H1 (cell line): ENCODE data around the gene ZSWIM4. TPM values are rescaled to one million over a fixed set of nuclear protein-coding genes. Genes with fewer than 3 reads are reported as not detected.

Source experiments
- CTCF ChIA-PET: fragments of 300-600 bp; sonication (Branson Sonifier 250); formaldehyde crosslinking; loops from one replicate; lab custom pipeline; 2021; ENCODE audit not compliant: partially characterized antibody; lab: Charles Lee
- POLR2A ChIA-PET: fragments of 300-600 bp; sonication (Branson Sonifier 250); formaldehyde crosslinking; loops from one replicate; lab custom pipeline; 2021; ENCODE audit warnings: inconsistent platforms; ENCODE audit not compliant: partially characterized antibody; lab: Charles Lee
- DNase-seq, 2 experiments: peaks; one replicate each; pipeline versions ENCODE4 v3.0.0 to v3.0.0-alpha.2; 2010 to 2022; ENCODE audit warnings: low spot score in 2 of 2, low read depth in 1 of 2, mixed read lengths in 1 of 2
- FAIRE-seq: peaks from 2 replicates; lab custom pipeline; 2011; peaks lifted over from hg19 to GRCh38; lab: Jason Lieb, UNC
- H2AFZ ChIP-seq: 2 replicates; pipeline ENCODE4 v1.8.1; 2012; ENCODE audit warnings: low read length, inconsistent platforms
- H2AK5ac ChIP-seq: 2 replicates; pipeline ENCODE4 v1.6.1; 2013; ENCODE audit warnings: low read depth, low read length
- H2BK120ac ChIP-seq: replicated peaks from 2 replicates; pipeline ENCODE3; 2013; ENCODE audit warnings: low read depth, low read length, inconsistent platforms
- H2BK12ac ChIP-seq: 2 replicates; pipeline ENCODE4 v1.6.1; 2013; ENCODE audit warnings: low read depth, low read length
- H2BK15ac ChIP-seq: 2 replicates; pipeline ENCODE4 v1.6.1; 2013; ENCODE audit warnings: low read length
- H2BK20ac ChIP-seq: 2 replicates; pipeline ENCODE4 v1.6.1; 2013; ENCODE audit warnings: low read length
- H2BK5ac ChIP-seq: 2 replicates; pipeline ENCODE4 v1.6.1; 2013; ENCODE audit warnings: low read depth, low read length
- H3K14ac ChIP-seq: 2 replicates; pipeline ENCODE4 v1.6.1; 2013; ENCODE audit warnings: inconsistent platforms; ENCODE audit not compliant: insufficient read length
- H3K18ac ChIP-seq: 2 replicates; pipeline ENCODE4 v1.6.1; 2013; ENCODE audit warnings: low read length; ENCODE audit errors: extremely low read depth
- H3K23ac ChIP-seq: 2 replicates; pipeline ENCODE4 v1.6.1; 2013; ENCODE audit warnings: inconsistent platforms; ENCODE audit not compliant: insufficient read length
- H3K23me2 ChIP-seq: 2 replicates; pipeline ENCODE4 v1.6.1; 2013; ENCODE audit warnings: low read depth, low read length
- H3K27ac ChIP-seq: 2 replicates; pipeline ENCODE4 v1.6.1; 2011; ENCODE audit warnings: low read depth, low read length, inconsistent platforms
- H3K27me3 ChIP-seq, 4 experiments: replicated peaks in 1 of 4; 1 replicate in 1 of 4; 2 replicates in 3 of 4; pipeline versions ENCODE4 v1.6.1 to v1.8.1; 2011 to 2013; ENCODE audit warnings: low read length in 3 of 4, mild to moderate bottlenecking in 3 of 4, inconsistent platforms in 2 of 4, mixed read lengths in 2 of 4, moderate library complexity in 1 of 4; ENCODE audit not compliant: control insufficient read depth in 3 of 4, insufficient read depth in 3 of 4; ENCODE audit errors: extremely low read depth in 1 of 4
- H3K36me3 ChIP-seq, 4 experiments: 2 replicates each; pipeline versions ENCODE4 v1.6.1 to v1.8.1; 2011 to 2013; ENCODE audit warnings: mild to moderate bottlenecking in 4 of 4, low read length in 3 of 4, moderate library complexity in 2 of 4, control low read depth in 1 of 4, inconsistent platforms in 1 of 4; ENCODE audit not compliant: insufficient read depth in 4 of 4, control insufficient read depth in 2 of 4
- H3K4ac ChIP-seq: replicated peaks from 2 replicates; pipeline ENCODE3; 2013; ENCODE audit warnings: low read length, low read depth, mixed read lengths, inconsistent platforms; ENCODE audit not compliant: insufficient read length
- H3K4me1 ChIP-seq, 4 experiments: replicated peaks in 1 of 4; 1 replicate in 1 of 4; 2 replicates in 3 of 4; pipeline versions ENCODE4 v1.6.1 to v1.8.1; 2011 to 2013; ENCODE audit warnings: low read length in 3 of 4, inconsistent platforms in 2 of 4, mixed read lengths in 1 of 4; ENCODE audit not compliant: insufficient read depth in 4 of 4, control insufficient read depth in 3 of 4
- H3K4me2 ChIP-seq, 2 experiments: 2 replicates each; pipeline versions ENCODE4 v1.6.1 to v1.8.1; 2011 to 2013; ENCODE audit warnings: low read depth in 2 of 2, low read length in 2 of 2, control low read depth in 1 of 2, inconsistent platforms in 1 of 2, mild to moderate bottlenecking in 1 of 2; ENCODE audit not compliant: insufficient read depth in 1 of 2
- H3K4me3 ChIP-seq, 4 experiments: fragments of 200-600, 300-600 bp in 1 of 4; sonication (generic), shearing (Covaris generic), sonication (Bioruptor Twin) in 1 of 4; 2 replicates each; pipeline versions ENCODE4 v1.5.1 to v1.8.1; 2011 to 2016; ENCODE audit warnings: low read length in 4 of 4, low read depth in 3 of 4, control low read depth in 2 of 4, inconsistent platforms in 2 of 4, mild to moderate bottlenecking in 2 of 4, mixed read lengths in 1 of 4, moderate library complexity in 1 of 4; ENCODE audit not compliant: insufficient read depth in 2 of 4; ENCODE audit errors: extremely low read depth in 1 of 4
- H3K56ac ChIP-seq: replicated peaks from 2 replicates; pipeline ENCODE3; 2013; ENCODE audit warnings: low read depth, mild to moderate bottlenecking, mixed read lengths, low read length, inconsistent platforms; ENCODE audit not compliant: insufficient read length
- H3K79me1 ChIP-seq: 2 replicates; pipeline ENCODE4 v1.6.1; 2013; ENCODE audit warnings: low read depth, low read length, control low read depth
- H3K79me2 ChIP-seq, 2 experiments: 2 replicates each; pipeline versions ENCODE4 v1.6.1 to v1.8.1; 2012 to 2013; ENCODE audit warnings: low read length in 2 of 2, mild to moderate bottlenecking in 2 of 2, inconsistent platforms in 1 of 2; ENCODE audit not compliant: insufficient read depth in 2 of 2, control insufficient read depth in 1 of 2
- H3K9ac ChIP-seq, 4 experiments: replicated peaks in 1 of 4; 1 replicate in 1 of 4; 2 replicates in 3 of 4; pipeline versions ENCODE4 v1.6.1 to v1.8.1; 2011 to 2013; ENCODE audit warnings: low read depth in 3 of 4, low read length in 3 of 4, control low read depth in 2 of 4, mild to moderate bottlenecking in 2 of 4, moderate library complexity in 2 of 4, inconsistent platforms in 1 of 4; ENCODE audit errors: extremely low read depth in 1 of 4
- H3K9me3 ChIP-seq, 2 experiments: 2 replicates each; pipeline versions ENCODE4 v1.6.1 to v1.8.1; 2012 to 2013; ENCODE audit warnings: mild to moderate bottlenecking in 2 of 2, moderate library complexity in 2 of 2, control low read depth in 1 of 2, inconsistent platforms in 1 of 2, low read depth in 1 of 2, low read length in 1 of 2, mixed read lengths in 1 of 2; ENCODE audit not compliant: insufficient read depth in 2 of 2
- H4K20me1 ChIP-seq, 2 experiments: replicated peaks in 1 of 2; 2 replicates each; pipeline versions ENCODE3 to v1.8.1; 2011 to 2013; ENCODE audit warnings: inconsistent platforms in 2 of 2, low read length in 2 of 2, mild to moderate bottlenecking in 1 of 2; ENCODE audit not compliant: insufficient read depth in 2 of 2, control insufficient read depth in 1 of 2
- H4K5ac ChIP-seq: 2 replicates; pipeline ENCODE4 v1.6.1; 2013; ENCODE audit warnings: low read length, low read depth, mixed read lengths, inconsistent platforms; ENCODE audit not compliant: insufficient read length
- H4K8ac ChIP-seq: 2 replicates; pipeline ENCODE4 v1.8.0; 2013; ENCODE audit warnings: mild to moderate bottlenecking, moderate library complexity, low read length, inconsistent platforms; ENCODE audit not compliant: insufficient read depth; ENCODE audit errors: extremely low read depth
- H4K91ac ChIP-seq: replicated peaks from 2 replicates; pipeline ENCODE3; 2013; ENCODE audit warnings: low read length, mixed read lengths, inconsistent platforms; ENCODE audit not compliant: insufficient read length
- WGBS, 2 experiments: shearing (Covaris generic) in 1 of 2; methylation state at CpG; one replicate each; pipeline versions ENCODE4 v1.1.6 to v1.1.7; 2013 to 2015; ENCODE audit warnings: low lambda C conversion rate in 2 of 2, mixed read lengths in 2 of 2, inconsistent platforms in 1 of 2, low coverage in 1 of 2, missing lambda C conversion rate in 1 of 2; ENCODE audit not compliant: insufficient replicate concordance in 2 of 2, insufficient coverage in 1 of 2, insufficient read length in 1 of 2; ENCODE audit errors: extremely low coverage in 1 of 2, missing lambda C conversion rate in 1 of 2; 5-methylcytosine and 5-hydroxymethylcytosine counted together
- polyA plus RNA-seq, 7 experiments: library from polyadenylated mRNA; depleted of rRNA in 3 of 7; stranded (reverse) in 5 of 7; unstranded in 2 of 7; fragments of >200 nt in 5 of 7; fragments of 200-250 nt in 2 of 7; gene quantifications; 1 replicate in 5 of 7; 2 replicates in 1 of 7; 4 replicates in 1 of 7; pipeline versions ENCODE4 v1.2.1 to v1.2.3, GENCODE V29; 2011 to 2013; ENCODE audit warnings: missing spikeins in 2 of 7, mixed read lengths in 2 of 7
- total RNA-seq: library from RNA; stranded (reverse); fragmentation: NEBNext Ultra II Directional; extraction: Animal tissue kit (Norgen Biotek cat#: 25700); gene quantifications from 2 replicates; pipeline ENCODE4 v1.2.1, GENCODE V29; 2021
- TF ChIP-seq, protein P1 (sequence below), 3 experiments: IDR thresholded peaks; 1 replicate in 2 of 3; 2 replicates in 1 of 3; pipeline versions ENCODE4 v1.5.1 to v1.6.1; 2011; ENCODE audit warnings: low read length in 3 of 3, mild to moderate bottlenecking in 3 of 3, inconsistent platforms in 2 of 3, low read depth in 1 of 3, moderate library complexity in 1 of 3; ENCODE audit not compliant: insufficient read depth in 1 of 3; ENCODE audit errors: control extremely low read depth in 1 of 3

ZSWIM4 gene
- total and polyA plus RNA-seq, 2 of the 8 experiments (the other 6 are each of a cell fraction or from before 2014, with no cell fraction given): 12.2 to 31.1 TPM

DNA sequence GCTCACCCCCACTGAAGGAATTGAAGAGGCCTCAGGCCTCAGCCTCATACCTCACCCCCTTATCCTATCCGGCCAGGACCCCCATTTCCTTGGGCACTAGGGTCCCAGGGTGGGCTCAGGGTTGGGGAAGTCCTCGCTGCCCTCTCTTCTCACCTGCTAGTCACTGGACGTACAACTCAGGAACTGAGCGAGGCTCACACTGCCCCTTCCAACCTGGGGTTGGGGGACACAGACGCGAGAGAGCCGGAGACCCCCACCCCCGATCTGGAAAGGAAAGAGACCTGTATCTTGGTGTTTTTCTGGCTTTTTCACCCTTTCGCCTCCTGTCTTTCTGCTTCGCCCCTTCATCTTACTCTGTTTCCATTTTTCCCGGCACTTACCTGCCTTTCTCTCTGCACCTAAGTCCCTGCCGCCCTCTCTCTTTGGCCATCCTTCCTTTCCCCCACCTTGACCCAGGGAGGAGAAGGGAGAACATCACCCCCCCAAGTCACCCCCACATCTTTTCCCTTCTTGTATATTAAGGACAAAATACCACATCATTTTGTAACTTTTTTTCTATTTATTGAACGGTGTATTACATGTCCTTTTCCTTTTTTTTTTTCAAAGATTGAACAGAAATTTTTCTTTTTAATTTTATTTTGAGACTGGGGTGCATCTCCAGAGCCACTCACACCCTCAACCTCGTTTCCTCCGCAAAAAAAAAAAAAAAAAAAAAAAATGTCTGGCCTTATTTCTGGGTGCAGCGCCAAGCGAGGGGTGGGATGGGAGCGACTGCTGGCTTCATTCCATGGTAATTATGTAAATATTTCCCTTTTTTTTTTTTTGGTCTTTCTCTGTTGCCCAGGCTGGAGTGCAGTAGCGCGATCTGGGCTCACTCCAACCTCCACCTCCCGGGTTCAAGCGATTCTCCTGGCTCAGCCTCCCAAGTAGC, 36.6 kb downstream of the ZSWIM4 start:
- peaks cover 0 to 5% (median 1%) of the 10 kb centered on the region in 4 experiments; a peak in 3 of 7 replicates for H3K4me1 ChIP-seq
- WGBS, 2 experiments: 86% methylated on average over 14 of the region's 22 CpGs; no CpG with 5 or more reads in 1 of the 2 experiments
- FAIRE-seq: no peak

More for the DNA sequence above, 36.6 kb downstream of the ZSWIM4 start:
- no peak overlapping the region for H4K91ac ChIP-seq
- CTCF ChIA-PET: no interaction called here
- H3K4ac ChIP-seq: no peak overlapping the region
- no peak overlapping the region for H3K4me3 ChIP-seq
- H2BK20ac ChIP-seq: no peak overlapping the region
- peaks cover 0 to 4% of the 10 kb centered on the region in 2 experiments for H4K20me1 ChIP-seq
- H3K4me2 ChIP-seq: no peak overlapping the region
- no peak overlapping the region for H3K14ac ChIP-seq
- TF ChIP-seq, protein P1, sequence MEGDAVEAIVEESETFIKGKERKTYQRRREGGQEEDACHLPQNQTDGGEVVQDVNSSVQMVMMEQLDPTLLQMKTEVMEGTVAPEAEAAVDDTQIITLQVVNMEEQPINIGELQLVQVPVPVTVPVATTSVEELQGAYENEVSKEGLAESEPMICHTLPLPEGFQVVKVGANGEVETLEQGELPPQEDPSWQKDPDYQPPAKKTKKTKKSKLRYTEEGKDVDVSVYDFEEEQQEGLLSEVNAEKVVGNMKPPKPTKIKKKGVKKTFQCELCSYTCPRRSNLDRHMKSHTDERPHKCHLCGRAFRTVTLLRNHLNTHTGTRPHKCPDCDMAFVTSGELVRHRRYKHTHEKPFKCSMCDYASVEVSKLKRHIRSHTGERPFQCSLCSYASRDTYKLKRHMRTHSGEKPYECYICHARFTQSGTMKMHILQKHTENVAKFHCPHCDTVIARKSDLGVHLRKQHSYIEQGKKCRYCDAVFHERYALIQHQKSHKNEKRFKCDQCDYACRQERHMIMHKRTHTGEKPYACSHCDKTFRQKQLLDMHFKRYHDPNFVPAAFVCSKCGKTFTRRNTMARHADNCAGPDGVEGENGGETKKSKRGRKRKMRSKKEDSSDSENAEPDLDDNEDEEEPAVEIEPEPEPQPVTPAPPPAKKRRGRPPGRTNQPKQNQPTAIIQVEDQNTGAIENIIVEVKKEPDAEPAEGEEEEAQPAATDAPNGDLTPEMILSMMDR (IDR thresholded peaks at IDR 0.05; ENCODE audit: control extremely low read depth in 1 of 3, insufficient read depth in 1 of 3, low read depth in 1 of 3, low read length in 3 of 3): no peak
- TF ChIP-seq, all 59 proteins: peak for 0
- Histone ChIP-seq H3K27ac (no peak overlapping the region), H2AFZ (no peak overlapping the region), H3K23me2 (peaks cover 7% of the 10 kb centered on the region), H3K79me1 (no peaks in the 10 kb centered on the region), H2BK120ac (no peak overlapping the region), H3K79me2 (no peaks in the 10 kb centered on the region), H3K56ac (no peak overlapping the region), H2BK12ac (no peak overlapping the region), H3K9ac (no peak overlapping the region), H3K23ac (no peak overlapping the region), H2AK5ac (no peak overlapping the region), H2BK5ac (no peak overlapping the region), H4K5ac (no peak overlapping the region), H4K8ac (no peak overlapping the region), H3K36me3 (peaks cover 0 to 14% (median 13%) of the 10 kb centered on the region in 4 experiments; a peak in 5 of 8 replicates), H2BK15ac (no peak overlapping the region), H3K27me3 (no peaks in the 10 kb centered on the region), H3K18ac (no peak overlapping the region), H3K9me3 (no peaks in the 10 kb centered on the region)
- DNase-seq: no peak
- POLR2A ChIA-PET: interaction anchor here (0.6 to 1.4 kb wide), 4 partner anchors 10 to 30 kb away, joined by 3 to 9 read pairs (median 4); no protein-coding TSS in a partner anchor
